Measurements from ENCODE around the gene TMED9.
"Not testable (repeated sequence)": the region's sequence is repeated elsewhere in the genome, so short reads cannot be mapped to it uniquely, and the experiment has no call there.

Gene TMED9

DNA sequence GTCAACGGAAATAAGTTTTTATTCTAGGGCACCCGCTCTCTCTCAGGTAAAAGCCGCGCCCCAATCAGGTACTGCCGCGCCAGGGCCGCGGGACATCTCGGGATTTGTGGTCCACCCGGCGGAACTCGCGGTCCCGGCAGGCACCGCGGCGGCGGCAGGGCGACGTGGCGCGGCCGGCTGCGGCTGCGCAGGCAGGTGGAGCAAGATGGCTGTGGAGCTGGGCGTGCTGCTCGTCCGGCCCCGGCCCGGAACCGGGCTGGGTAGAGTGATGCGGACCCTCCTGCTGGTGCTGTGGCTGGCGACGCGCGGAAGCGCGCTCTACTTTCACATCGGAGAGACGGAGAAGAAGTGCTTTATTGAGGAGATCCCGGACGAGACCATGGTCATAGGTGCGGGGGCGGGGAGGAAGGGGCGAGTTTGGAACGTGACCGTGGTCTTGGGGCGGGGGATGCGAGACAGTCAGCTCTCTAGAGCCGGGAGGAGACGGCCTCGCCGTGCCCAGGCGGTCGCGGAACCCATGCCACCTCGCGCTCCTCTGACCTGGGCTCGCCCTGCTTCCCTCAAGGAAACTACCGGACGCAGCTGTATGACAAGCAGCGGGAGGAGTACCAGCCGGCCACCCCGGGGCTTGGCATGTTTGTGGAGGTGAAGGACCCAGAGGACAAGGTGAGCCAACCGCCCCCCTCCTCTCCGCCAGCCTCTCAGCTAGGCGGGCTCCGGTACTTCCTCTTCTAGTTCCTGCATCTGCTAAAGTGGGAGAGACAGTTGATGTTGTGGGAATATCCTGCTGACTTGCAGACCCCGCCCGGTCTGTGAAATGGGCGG, at the start of gene TMED9:
TSS of gene TMED9 (plus strand) at position 194 of the 825 bp plus-strand sequence. CDS start at position 206, 12 bp downstream.
- DNase-seq, result peak; percentile 90

DNA sequence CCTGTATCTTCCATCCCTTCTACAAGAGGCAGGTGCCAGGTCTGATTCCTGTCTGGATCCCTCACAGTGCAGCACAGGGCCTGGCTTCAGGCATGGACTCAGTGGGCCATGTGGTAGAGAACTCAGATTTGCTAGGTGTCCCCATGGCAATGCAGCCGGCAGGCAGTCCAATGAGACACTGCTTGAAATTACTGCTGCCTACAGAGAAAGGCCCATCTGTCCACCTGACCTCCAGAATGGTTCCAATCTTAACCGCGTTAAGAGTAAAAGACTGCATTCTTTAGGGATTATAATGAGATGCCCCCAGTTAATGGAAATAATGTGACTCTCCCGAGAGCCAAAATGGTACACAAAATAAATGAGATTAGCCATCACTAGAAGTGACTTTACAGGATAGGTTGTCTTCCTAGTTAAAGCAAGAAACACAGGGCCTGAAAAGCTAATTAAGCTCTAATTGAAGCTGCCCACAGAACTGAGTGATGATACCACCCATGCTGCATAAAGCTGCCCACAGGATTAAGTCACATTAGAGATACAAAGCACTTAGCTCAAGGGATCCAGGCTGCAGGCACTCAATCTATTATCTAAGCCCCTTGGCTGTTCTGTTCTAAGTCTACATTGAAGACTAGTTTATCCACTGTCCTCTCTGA, 49.1 kb upstream of the TMED9 start:
- DNase-seq, result no peak

DNA sequence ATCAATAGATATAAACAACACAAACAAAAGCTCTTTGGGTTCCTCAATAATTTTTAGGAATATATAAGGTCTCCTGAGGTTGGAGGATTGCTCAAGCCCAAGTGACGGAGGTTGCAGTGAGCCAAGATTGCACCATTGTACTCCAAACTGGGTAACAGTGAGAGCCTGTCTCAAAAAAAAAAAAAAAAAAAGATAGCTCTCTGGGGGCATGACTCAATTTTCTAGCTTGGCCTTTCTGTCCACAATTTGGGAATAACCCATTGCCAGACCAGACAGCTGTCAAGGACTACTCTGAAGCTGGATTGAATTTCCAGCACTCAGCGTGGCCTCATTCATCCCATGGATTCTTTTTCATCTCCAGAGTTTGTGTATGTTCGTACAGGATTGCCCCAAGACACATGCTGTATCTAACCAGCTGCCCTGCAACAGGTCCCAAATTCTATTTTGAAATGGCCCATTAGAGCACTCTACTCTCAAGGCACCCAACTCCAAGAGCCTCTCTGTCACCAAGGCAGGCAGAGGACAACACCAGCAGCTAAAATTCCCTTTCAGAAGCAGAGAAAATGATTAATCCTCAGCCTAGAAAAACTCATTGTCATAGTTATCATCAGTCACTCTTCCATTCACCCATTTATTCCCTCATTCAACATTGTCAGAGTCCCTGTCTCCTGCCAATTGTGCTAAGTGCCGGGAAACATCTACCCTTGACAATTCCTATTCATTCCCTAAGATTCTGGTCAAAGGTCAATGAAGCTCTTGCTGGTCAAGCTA, 46.3 kb upstream of the TMED9 start:
- DNase-seq, result no peak

DNA sequence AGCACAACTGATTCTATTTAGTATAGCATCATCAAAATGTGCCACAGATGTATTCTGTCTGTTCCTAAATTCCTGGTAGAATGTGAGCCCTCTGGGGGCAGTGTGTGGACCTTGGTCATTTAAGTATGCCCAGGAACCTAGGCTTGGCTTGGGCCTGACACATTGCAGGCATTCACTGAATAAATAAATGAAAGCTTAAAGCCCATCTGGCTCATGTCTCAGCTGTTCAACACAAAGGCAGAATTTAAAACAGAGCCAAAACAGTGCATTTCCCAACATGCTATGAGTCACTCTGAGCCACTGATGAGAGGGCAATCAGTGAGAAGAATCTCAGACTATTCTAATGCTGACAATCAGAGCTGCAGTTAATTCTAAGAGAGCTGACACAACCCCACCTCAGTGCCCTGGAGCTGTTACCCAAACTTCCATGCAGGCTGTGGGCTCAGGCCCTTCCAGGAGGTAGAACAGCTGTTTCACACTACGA, 45.7 kb upstream of the TMED9 start:
- no peak for DNase-seq

DNA sequence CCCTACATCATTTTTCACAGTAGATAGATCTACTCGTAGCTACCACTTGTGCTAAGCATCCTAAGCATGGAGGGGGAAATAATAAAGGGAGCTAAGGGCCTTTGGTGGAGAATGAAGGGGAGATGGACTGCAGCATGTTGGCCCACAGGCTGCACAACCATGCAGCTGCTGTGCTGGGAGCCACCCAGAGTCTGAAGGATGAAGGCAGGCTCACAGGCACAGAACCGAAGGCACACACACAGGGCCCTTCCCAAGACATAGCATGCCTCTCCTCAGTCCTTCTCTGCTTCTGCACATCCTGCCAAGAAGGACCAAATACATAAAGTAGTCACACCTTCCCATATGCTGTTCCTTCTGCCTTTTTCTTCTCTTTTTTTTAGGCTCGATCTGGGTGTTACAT, 44.3 kb upstream of the TMED9 start:
- no peak for DNase-seq

DNA sequence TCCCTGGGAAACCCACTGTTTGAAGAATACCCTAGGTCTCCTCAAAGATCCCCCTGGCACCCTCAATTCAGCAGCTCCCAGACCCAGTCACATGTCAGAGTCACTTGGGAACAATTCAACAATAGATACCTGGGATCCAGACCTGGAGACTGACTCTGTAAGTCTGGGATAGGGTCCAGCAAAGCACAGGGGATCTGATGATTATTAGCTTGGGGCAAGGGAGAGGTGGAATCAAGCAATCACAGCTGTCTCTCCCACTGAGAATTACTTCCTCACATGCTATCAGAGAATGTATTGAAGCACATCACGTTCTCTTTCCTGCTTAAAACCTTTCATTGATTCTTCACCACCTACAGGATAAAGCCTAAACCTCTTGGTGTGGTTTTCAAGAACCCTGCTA, 43.5 kb upstream of the TMED9 start:
- no peak for DNase-seq

DNA sequence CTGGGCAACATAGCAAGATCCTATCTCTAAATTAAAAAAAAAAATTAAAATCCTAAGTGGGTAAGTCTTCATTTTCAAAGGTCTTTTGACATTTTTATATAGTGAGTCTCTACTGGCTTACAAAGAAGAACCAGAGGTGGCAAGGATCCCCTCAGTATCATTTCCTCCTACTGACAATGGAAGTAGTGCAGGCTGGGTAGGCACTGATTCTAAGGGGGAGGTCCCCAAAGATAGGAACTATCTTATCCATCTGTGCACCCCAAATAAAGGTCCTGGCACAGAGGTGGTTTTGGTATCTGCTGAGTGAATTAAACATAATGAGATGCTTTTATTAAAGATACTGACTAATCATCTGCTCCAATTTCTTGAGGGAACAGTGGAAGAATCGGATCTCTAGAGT, 41.9 kb upstream of the TMED9 start:
- no peak for DNase-seq

DNA sequence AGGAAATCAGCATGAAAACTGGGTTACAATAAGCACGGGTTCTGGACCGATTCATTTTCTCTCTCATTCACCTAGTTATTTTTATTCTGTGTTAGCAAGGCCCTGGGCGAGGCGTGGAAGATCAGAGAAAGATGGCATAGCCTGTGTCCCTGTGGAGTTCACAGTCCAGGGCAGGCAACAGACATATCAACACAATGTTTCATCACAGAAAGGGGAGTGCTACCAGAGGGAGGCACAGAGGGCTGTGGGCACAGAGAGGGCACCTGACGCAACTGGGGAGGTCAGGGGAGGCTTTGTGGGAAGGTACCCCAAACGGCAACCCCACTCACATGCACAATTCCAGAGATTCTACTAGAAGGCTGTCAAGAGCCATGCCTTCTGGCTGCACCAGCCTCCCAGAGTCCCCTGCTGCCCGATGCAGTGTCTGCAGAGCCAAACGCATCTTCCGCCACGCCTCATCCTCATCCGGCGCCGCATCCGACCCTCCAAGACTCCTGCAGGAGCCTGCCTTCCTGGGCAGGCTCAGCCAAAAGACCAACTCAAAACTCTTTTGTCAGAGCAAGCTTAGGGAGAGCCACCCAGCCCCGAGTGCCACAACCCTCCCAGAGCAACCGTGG, 39.1 kb upstream of the TMED9 start:
- DNase-seq, result no peak

DNA sequence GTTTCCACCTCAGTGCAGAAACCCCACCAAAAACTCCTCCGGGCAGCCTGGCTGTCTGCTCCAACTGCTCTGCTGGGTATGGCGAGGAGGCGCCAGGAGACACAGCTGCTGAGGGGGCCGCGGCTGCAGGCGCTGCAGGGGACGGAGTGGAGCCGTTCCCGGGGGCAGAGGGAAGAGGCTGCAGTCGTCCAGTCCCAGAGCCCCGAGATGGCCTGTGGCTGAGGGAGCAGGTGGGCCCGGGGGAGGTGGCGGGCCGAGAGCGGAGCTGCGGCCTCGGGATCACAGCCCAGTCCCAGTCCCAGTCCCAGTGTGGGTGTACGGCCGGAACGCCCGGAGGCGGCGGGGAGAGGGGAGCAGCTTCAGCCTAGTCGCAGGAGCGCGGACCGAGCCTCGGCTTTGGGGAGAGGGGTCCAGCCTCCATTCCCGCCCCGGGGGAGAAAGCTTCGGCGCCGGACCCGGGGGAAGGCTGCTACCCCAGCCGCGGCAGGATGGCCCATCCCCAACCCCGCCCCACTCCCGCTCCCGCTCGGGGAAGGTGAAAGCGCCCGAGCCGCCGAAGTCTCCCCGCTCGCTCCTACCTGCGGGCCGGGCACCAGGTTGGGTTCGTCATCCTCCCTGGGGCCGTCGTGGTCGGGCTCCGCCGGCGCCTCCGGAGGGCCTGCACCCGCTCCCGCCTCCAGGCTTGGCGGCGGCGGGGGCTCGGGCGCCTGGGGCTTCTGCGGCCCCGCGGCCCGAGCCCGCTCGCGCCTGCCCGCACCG, 38.2 kb upstream of the TMED9 start:
- no peak for DNase-seq

DNA sequence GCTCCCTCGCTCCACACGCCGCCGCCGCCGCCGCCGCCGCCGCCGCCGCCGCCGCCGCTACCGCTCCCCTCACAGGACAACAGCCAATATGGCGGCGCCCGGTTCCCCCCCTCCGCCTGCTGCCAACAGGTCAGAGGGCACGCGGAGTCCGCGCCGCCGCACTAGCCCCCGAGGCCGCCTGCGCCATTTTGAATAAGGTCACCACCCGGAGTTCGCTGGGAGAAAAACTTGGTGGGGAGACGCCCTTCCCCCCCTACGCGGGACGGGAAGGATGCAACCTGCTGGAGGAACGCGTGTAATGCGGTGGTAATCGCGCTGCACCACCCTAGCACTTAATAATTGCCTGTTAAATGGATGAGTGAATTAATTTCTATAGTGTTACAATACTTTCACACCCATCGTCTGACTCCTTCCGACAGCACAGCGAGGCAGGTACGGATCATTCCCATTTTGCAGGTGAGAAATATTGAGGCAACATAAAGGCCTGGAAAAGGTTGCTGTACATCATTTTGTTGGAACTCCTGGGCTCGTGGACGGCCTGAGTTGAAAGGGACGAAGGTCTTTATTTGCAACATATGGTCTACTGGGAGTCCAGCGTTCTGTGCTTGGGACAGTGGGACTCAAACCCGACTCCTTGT, 37.4 kb upstream of the TMED9 start, which contains the start of gene FAM193B:
TSS of gene FAM193B (minus strand) at position 90 of the 638 bp plus-strand sequence. CDS start 105 bp downstream, outside the sequence.
- DNase-seq, result peak; percentile 96

DNA sequence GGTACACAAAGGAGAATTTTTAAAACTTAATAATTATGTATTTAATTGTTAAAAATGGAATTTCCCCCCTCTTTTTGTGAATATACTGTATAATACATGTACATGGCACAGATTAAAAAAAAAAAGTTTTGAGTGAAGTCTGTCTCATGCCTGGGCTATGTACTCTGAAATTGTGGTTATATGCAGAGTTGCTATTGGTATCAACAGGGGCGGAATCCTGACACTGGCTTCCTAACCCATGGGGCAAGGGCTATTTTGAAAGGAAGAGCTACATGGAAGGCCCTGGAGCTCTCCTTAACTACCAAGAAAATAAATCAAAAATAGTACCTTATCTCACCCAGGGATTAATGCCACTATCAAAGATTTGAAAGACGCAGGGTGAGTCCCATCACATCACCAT, 36.8 kb upstream of the TMED9 start:
- DNase-seq, result no peak

DNA sequence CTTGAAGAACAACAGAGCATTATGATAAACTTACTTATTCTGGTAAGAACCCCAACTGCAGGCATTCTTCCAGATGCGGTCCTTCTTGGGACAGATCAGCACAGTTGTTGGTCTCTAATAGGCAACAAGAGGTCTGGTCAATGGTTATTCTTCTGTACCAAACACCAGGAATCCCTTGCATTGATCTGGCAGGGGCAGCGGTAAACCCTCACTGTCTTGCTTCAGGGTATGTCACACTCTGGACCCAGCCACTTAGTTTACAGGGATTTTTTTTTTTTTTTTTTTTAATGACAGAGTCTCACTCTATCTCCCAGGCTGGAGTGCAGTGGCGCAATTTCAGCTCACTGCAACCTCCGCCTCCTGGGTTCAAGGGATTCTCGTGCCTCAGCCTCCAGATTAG, 36.3 kb upstream of the TMED9 start:
- DNase-seq, result no peak

DNA sequence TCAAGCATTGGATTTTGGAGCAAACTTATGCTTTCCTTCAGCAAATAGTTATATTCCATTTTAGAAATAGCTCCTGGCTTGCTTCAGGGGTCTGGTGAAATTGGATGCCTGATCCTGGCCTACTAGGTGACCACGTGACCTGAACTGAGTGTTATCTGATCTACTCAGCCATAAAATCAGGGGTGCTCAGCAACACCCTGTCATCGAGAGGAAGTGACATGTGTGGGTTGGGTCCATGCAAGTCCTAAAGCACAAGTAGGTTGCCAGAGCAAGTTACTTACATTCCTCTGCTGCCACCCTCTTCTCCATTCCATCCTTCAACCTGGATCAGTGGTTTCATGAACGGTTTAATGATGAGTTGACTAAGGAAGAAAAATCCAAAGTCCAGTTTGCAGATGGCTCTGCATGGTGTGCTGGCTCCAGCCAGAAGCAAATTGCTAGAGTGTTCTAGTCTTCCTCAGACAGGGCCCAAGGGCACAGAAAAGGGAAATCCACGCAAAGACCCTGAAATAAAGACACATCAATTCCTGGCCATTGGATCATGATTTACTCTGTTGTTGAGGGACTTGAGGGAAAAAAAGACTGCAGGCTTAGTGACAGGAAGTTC, 34.9 kb upstream of the TMED9 start:
- DNase-seq, result peak; percentile 47

DNA sequence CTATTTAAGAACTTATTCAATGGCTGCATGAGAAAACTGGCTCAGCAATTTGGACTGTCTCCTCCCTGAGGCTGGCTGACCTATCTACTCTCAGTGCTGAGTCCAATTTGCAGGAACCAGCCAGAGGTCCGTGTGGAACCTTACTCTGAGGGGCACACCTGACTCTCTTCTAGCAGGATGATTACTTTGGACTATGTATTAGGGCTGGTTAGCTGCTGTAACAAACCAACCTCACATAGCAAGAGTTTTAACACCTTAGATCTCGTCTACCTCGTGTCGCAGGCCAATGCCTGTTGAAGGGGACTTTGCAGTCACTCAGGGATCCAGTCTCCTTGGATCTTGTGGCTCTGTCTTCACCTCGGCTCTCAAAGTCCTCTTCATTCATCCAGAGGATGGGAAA, 34.2 kb upstream of the TMED9 start:
- no peak for DNase-seq

DNA sequence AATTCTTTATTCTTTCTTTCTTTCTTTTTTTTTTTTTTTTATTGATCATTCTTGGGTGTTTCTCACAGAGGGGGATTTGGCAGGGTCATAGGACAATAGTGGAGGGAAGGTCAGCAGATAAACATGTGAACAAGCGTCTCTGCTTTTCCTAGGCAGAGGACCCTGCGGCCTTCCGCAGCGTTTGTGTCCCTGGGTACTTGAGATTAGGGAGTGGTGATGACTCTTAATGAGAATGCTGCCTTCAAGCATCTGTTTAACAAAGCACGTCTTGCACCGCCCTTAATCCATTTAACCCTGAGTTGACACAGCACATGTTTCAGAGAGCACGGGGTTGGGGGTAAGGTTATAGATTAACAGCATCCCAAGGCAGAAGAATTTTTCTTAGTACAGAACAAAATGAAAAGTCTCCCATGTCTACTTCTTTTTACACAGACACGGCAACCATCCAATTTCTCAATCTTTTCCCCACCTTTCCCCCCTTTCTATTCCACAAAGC, 32.5 kb upstream of the TMED9 start:
- DNase-seq, result not testable (repeated sequence)

DNA sequence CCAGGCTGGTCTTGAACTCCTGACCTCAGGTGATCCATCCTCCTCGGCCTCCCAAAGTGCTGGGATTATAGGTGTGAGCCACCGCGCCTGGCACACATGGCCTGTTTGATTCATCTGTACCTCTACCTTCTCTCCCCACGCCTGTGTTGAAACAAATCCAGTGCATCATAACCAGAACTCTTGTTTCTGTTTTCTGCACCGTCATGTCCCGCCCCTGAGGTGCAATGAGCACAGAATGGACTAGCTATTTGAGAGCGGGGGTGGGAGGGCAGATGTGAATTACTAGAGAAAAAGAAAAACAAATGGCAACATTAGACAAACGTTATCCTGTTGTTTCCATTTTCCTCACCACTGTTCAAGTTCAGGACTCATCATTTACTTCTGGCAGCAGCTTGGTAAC, 27.0 kb upstream of the TMED9 start:
- no peak for DNase-seq

DNA sequence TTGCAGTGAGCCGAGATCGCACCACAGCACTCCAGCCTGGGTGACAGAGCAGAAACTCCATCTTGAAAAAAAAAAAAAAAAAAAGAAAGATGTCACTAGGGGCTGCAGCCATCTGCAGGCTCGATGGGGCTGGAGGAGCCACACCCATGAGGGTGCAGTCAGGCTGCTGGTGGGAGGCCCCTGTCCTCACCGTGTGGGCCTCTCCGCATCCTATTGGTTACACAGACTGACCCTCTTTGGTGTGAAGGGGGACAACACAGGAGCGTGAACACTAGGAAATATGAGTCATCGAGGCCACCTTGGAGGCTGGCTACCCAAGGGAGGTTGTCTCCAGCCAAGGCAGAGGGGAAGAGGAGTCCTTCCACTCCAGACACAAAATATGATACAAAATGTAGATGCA, 23.7 kb upstream of the TMED9 start:
- DNase-seq, result no peak

DNA sequence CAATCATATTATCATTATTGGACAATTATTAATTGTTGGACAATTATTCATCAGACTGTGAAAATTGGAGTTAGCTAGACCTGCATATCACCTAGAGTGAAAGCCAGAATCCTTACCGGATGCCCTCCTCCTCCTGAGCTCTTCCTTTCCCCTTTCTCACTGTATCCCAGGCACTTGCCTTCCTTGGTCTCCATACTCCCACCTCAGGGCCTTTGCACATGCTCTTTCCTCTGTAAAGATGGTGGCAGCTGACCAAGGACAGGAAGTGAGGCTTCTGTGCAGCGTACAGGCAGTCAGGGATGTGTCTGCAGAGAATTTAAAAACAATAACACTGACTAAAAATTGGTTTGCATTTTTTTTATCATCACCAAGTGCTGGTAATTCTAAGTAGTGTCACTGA, 22.1 kb upstream of the TMED9 start:
- no peak for DNase-seq

DNA sequence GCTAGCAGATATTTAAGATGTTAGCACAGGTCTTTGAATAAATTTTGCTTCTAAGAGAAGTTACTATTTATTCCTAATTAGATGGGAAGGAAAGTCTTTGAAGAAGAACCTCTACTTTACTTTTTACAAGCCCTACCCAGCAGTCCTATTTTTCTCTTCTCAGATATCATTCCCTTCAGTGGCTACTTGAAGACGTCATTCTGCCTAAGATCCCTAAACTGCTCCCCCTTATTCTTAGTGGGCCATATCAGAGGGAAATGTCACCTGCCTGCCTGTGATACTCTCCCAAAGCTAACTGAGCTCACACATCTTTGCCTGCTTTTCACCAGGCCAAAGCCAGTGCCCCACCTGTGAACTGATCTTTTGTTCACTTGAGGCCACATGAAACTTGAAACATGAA, 16.5 kb upstream of the TMED9 start:
- DNase-seq, result no peak

DNA sequence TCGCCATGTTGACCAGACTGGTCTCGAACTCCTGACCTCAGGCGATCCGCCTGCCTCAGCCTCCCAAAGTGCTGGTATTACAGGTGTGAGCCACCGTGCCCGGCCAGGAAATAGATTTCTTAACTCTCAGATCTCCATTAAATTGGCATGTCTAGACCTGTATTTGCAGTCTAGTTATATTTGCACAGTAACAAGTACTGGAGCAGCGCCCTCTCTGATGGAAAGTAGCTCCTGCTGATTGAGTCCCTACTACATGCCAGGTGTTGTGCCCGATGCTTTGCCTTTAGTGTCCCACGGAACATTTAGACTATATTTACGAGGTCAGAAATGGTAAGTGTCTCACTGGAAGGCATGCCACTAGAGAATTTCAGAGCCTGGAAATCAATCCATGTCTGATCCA, 15.8 kb upstream of the TMED9 start:
- DNase-seq, result no peak

DNA sequence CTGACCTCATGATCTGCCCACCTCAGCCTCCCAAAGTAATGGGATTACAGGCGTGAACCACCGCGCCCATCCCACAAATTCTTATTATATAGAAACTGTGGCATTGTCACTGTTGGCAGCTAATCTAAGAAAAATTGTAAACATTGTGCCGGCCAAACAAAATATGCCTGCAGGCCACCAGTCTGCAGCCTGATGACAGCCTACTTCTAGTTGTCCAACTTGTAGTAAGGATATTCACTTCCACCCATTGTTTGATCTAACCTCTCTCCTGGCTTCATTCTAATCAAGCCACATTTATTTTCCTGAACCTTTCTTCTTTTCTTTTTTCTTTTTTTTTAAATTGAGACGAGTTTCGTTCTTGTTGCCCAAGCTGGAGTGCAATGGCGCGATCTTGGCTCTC, 13.7 kb upstream of the TMED9 start:
- no peak for DNase-seq
